Measurements from ENCODE around the gene PTTG2. TPM values are rescaled to one million over a fixed set of nuclear protein-coding genes. Genes with fewer than 3 reads are reported as not detected.
"Not testable (repeated sequence)": the region's sequence is repeated elsewhere in the genome, so short reads cannot be mapped to it uniquely, and the experiment has no call there.

The PTTG2 gene
- total RNA-seq: not detected

DNA sequence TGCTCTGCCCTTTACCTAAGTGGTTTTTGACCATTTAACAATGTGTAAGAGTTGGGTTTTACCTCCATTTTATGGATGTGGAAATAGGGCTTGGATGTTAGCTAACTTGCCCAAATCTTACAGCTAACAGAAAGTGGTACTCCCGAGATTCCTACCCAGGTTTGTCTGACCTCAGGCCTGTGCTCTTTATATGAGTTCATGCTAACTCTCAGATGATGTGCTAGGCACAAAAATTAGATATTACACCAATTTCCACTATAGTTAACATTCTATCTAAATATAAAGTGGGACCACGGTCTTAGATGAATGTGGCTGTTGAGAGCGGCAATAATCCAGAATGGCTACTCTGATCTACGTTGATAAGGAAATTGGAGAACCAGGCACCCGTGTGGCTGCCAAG, at the start of gene PTTG2:
Gene PTTG2, plus strand, starts transcription at position 301 of the 400 bp plus-strand sequence. Its CDS starts 37 bp downstream, at position 338.
- Mint-ChIP-seq H3K9me3 (no peaks in the 10 kb centered on the region), H3K27me3 (ENCODE audit: low read depth) (no peaks in the 10 kb centered on the region), H3K4me1 (ENCODE audit: low read depth) (peaks cover 9% of the 10 kb centered on the region), H3K4me3 (no peak within 1 kb of the TSS), H3K36me3 (ENCODE audit: insufficient read depth) (peaks cover 8% of the 10 kb centered on the region)
- no peak for ATAC-seq
- DNase-seq: no peak

GRCh38 chr4:37914539-37914938, 45.7 kb upstream of the PTTG2 start:
- no peaks in the 10 kb centered on the region for H3K27me3 Mint-ChIP-seq (ENCODE audit: low read depth)
- DNase-seq: no peak
- no peaks in the 10 kb centered on the region for H3K9me3 Mint-ChIP-seq
- no peak for ATAC-seq
- H3K4me1 Mint-ChIP-seq (ENCODE audit: low read depth): peaks cover 16% of the 10 kb centered on the region
- H3K36me3 Mint-ChIP-seq (ENCODE audit: insufficient read depth): peaks cover under 1% of the 10 kb centered on the region
- H3K4me3 Mint-ChIP-seq: no peak overlapping the region

- Mint-ChIP-seq H3K27me3 (ENCODE audit: low read depth) (no peaks in the 10 kb centered on the region), H3K4me1 (ENCODE audit: low read depth) (peaks cover 21% of the 10 kb centered on the region), H3K4me3 (no peak overlapping the region), H3K9me3 (peaks cover under 1% of the 10 kb centered on the region), H3K36me3 (ENCODE audit: insufficient read depth) (peaks cover 5% of the 10 kb centered on the region)
- ATAC-seq (no peak), DNase-seq (no peak)
These were observed 42.8 kb upstream of the PTTG2 start for GRCh38 chr4:37917388-37917787.

DNA sequence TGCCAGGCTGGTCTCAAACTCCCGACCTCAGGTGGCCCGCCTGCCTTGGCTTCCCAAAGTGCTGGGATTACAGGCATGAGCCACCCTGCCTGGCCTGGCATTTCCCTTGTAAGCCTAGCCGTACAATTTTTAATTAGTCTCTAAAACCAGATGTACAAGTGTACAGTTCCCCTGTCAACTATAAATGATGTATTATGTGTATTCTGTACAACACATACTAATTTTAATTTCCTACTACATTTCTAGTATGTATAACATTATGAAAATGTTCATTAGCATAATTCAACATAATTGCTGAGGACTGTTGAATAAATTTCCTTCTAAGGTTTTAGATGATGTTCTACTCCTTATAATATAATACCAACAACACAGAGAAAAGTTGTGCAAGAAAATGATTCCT, 41.5 kb upstream of the PTTG2 start:
- Mint-ChIP-seq H3K36me3 (ENCODE audit: insufficient read depth) (peaks cover 12% of the 10 kb centered on the region), H3K27me3 (ENCODE audit: low read depth) (no peaks in the 10 kb centered on the region), H3K4me3 (no peak overlapping the region), H3K4me1 (ENCODE audit: low read depth) (peaks cover 20% of the 10 kb centered on the region), H3K9me3 (peaks cover 3% of the 10 kb centered on the region)
- ATAC-seq (no peak), DNase-seq (no peak)

- DNase-seq (no peak), ATAC-seq (peak in 1 of 2 donors; percentile 43)
- Mint-ChIP-seq H3K36me3 (ENCODE audit: insufficient read depth) (peaks cover 12% of the 10 kb centered on the region), H3K27me3 (ENCODE audit: low read depth) (no peaks in the 10 kb centered on the region), H3K4me3 (no peak overlapping the region), H3K9me3 (peaks cover 3% of the 10 kb centered on the region), H3K4me1 (ENCODE audit: low read depth) (peaks cover 21% of the 10 kb centered on the region)
These were observed 37.9 kb upstream of the PTTG2 start for GRCh38 chr4:37922328-37922727.

DNA sequence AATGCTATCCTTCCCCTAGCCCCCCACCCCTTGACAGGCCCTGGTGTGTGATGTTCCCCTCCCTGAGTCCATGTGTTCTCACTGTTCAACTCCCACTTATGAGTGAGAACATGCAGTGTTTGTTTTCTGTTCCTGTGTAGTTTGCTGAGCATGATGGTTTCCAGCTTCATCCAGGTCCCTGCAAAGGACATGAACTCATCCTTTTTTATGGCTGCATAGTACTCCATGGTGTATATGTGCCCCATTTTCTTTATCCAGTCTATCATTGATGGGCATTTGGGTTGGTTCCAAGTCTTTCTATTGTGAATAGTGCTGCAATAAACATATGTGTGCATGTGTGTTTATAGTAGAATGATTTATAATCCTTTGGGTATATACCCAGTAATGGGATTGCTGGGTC, 37.1 kb upstream of the PTTG2 start:
- not testable (repeated sequence) for H3K27me3 Mint-ChIP-seq (ENCODE audit: low read depth); ATAC-seq; DNase-seq; H3K9me3 Mint-ChIP-seq; H3K4me3 Mint-ChIP-seq
- peaks cover 27% of the 10 kb centered on the region for H3K4me1 Mint-ChIP-seq (ENCODE audit: low read depth)
- H3K36me3 Mint-ChIP-seq (ENCODE audit: insufficient read depth): peaks cover 12% of the 10 kb centered on the region

GRCh38 chr4:37924946-37925345, 35.3 kb upstream of the PTTG2 start:
- ATAC-seq (no peak), DNase-seq (no peak)
- Mint-ChIP-seq H3K4me3 (no peak overlapping the region), H3K36me3 (ENCODE audit: insufficient read depth) (peaks cover 14% of the 10 kb centered on the region), H3K4me1 (ENCODE audit: low read depth) (peaks cover 45% of the 10 kb centered on the region), H3K9me3 (peaks cover 3% of the 10 kb centered on the region), H3K27me3 (ENCODE audit: low read depth) (no peaks in the 10 kb centered on the region)

DNA sequence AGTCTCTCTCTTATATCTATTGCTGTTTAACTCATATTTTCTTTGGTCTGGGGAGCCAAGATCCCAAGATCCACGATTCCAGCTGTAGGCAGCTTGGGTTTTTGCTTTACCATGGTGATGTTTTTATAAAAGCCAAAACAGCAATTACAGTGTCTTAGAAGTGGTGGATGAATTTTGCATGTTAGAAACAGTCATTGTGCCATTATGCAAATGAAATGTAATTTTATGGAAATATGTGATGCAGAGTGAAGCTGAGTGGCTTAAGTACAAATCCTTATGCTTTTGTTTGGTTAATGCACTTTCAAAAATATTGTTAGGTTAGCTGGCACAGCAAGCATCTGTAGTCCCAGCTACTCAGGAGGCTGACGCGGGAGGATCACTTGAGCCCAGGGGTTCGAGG, 32.8 kb upstream of the PTTG2 start:
- DNase-seq (no peak), ATAC-seq (no peak)
- Mint-ChIP-seq H3K4me3 (no peak overlapping the region), H3K36me3 (ENCODE audit: insufficient read depth) (peaks cover 13% of the 10 kb centered on the region), H3K27me3 (ENCODE audit: low read depth) (no peaks in the 10 kb centered on the region), H3K4me1 (ENCODE audit: low read depth) (peaks cover 29% of the 10 kb centered on the region), H3K9me3 (peaks cover 2% of the 10 kb centered on the region)

GRCh38 chr4:37928426-37929416, 31.5 kb upstream of the PTTG2 start:
- Mint-ChIP-seq H3K4me3 (no peak overlapping the region), H3K9me3 (peaks cover 3% of the 10 kb centered on the region), H3K36me3 (ENCODE audit: insufficient read depth) (peaks cover 10% of the 10 kb centered on the region), H3K27me3 (ENCODE audit: low read depth) (no peaks in the 10 kb centered on the region), H3K4me1 (ENCODE audit: low read depth) (peaks cover 30% of the 10 kb centered on the region)
- DNase-seq (no peak), ATAC-seq (peak; percentile 51 to 71)

DNA sequence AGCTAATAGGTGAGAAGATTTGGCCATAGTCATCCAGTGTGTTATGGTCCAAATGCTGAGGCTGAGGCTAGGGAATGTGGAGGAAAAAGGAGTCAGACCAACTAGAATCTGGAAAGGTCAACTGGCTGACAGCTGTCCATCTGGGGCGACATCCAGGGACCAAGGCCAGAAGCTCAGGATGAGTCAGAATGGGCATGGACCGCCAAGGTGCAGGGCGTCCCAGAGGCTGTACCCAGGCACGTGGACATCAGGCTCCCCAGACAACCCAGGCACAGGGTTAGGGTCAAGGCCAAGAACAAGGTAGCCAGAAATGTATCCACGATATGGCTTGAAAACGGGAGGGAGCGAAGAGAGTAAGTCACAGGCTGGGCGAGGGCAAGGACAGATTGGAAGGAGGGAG, 26.1 kb upstream of the PTTG2 start:
- Mint-ChIP-seq H3K4me3 (no peak overlapping the region), H3K4me1 (ENCODE audit: low read depth) (peaks cover 15% of the 10 kb centered on the region), H3K36me3 (ENCODE audit: insufficient read depth) (peaks cover 23% of the 10 kb centered on the region), H3K9me3 (peaks cover 4% of the 10 kb centered on the region), H3K27me3 (ENCODE audit: low read depth) (no peaks in the 10 kb centered on the region)
- ATAC-seq: no peak
- DNase-seq: no peak

DNA sequence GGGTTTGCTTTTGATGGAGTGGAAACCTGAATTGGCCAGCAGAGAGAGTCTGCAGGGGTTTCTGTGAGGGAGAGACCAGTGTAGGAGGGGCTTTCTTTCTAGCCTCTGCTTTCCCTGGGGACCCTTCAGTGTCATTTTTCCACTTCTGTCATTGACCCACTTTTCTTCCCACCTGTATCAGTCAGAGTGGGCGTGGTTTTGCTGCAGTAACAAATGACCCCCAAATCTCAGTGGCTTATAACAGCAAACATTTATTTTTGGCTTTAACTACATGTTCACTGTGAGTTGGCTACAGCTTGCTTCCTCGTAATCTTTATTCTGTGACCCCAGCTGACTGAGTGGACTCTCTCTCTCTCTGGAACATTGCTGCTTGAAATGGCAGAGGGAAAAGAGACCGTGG, 25.6 kb upstream of the PTTG2 start:
- peaks cover 23% of the 10 kb centered on the region for H3K36me3 Mint-ChIP-seq (ENCODE audit: insufficient read depth)
- H3K9me3 Mint-ChIP-seq: peaks cover 4% of the 10 kb centered on the region
- no peak for DNase-seq
- peaks cover 9% of the 10 kb centered on the region for H3K4me1 Mint-ChIP-seq (ENCODE audit: low read depth)
- H3K27me3 Mint-ChIP-seq (ENCODE audit: low read depth): no peaks in the 10 kb centered on the region
- H3K4me3 Mint-ChIP-seq: no peak overlapping the region
- no peak for ATAC-seq

DNA sequence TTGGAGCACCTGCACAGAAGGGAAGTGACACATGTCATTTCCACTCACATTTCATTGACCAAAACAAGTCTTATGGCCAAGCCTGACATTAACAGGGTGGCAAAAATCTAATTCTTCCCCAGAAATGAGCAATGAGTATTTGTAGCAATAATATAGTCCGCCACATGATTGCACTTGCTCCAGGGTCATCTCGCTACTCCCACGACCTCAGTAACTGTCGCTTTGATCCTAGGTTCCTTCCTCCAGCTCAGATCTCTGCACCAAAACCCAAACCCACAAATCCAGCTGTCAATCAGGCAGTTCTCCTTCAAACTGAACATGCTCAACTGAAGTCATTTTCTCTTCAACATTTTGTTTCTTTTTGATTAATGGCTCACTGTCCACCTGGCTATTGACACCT, 25.2 kb upstream of the PTTG2 start:
- peaks cover 4% of the 10 kb centered on the region for H3K9me3 Mint-ChIP-seq
- peaks cover 5% of the 10 kb centered on the region for H3K4me1 Mint-ChIP-seq (ENCODE audit: low read depth)
- DNase-seq (no peak), ATAC-seq (no peak)
- no peak overlapping the region for H3K4me3 Mint-ChIP-seq
- no peaks in the 10 kb centered on the region for H3K27me3 Mint-ChIP-seq (ENCODE audit: low read depth)
- H3K36me3 Mint-ChIP-seq (ENCODE audit: insufficient read depth): peaks cover 21% of the 10 kb centered on the region

DNA sequence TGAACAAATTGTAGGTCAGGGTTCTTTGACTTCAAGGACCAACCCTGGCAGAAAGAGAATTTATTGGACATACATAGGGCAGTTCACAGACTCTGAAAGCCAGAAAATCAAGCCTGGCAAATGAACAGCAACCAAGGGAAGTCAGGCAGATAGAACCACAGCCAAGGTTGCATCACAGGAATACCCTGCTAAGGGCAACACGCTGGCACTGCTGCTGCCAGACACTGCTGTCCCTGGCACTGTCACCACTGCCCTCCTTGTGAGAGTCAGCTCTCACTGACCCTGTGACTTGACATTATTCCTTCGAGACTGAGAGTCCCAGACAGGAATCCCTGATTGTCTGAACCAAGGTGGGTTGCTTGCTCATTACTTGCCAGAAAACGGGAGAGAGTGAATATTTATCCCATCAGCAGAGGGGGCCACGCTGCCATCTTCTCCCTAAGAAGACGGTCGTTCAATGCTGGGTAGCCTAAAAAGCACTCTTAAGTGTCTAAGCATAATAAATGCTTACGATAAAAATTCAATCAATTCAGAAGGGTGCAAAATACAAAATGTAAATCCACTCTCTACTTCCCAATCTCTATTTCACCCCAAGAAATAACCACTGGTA, 23.2 kb upstream of the PTTG2 start:
- Mint-ChIP-seq H3K36me3 (ENCODE audit: insufficient read depth) (peaks cover 17% of the 10 kb centered on the region), H3K4me1 (ENCODE audit: low read depth) (peaks cover 20% of the 10 kb centered on the region), H3K9me3 (peaks cover 4% of the 10 kb centered on the region), H3K27me3 (ENCODE audit: low read depth) (no peaks in the 10 kb centered on the region), H3K4me3 (no peak overlapping the region)
- no peak for ATAC-seq
- DNase-seq: no peak

GRCh38 chr4:37938208-37938607, 22.0 kb upstream of the PTTG2 start:
- peaks cover 4% of the 10 kb centered on the region for H3K9me3 Mint-ChIP-seq
- ATAC-seq (no peak), DNase-seq (no peak)
- peaks cover 21% of the 10 kb centered on the region for H3K4me1 Mint-ChIP-seq (ENCODE audit: low read depth)
- no peaks in the 10 kb centered on the region for H3K27me3 Mint-ChIP-seq (ENCODE audit: low read depth)
- peaks cover 17% of the 10 kb centered on the region for H3K36me3 Mint-ChIP-seq (ENCODE audit: insufficient read depth)
- no peak overlapping the region for H3K4me3 Mint-ChIP-seq

Measured in activated T-cell treated with anti-CD3 and anti-CD28 coated beads, Interleukin-2, amount 50 U/mL, for 4 hours (primary cell).